ENCODE data around the gene TNFRSF17.

GRCh38 chr16:12002447-12003006 is 37.5 kb downstream of the TNFRSF17 start:
- TF ChIP-seq EZH2 (IDR thresholded peaks at IDR 0.05; ENCODE audit: low read depth) (no peak), CTCF (conservative IDR thresholded peaks at IDR 0.05) (no peak)
